ENCODE measurements around the gene DEFB115.

DNA sequence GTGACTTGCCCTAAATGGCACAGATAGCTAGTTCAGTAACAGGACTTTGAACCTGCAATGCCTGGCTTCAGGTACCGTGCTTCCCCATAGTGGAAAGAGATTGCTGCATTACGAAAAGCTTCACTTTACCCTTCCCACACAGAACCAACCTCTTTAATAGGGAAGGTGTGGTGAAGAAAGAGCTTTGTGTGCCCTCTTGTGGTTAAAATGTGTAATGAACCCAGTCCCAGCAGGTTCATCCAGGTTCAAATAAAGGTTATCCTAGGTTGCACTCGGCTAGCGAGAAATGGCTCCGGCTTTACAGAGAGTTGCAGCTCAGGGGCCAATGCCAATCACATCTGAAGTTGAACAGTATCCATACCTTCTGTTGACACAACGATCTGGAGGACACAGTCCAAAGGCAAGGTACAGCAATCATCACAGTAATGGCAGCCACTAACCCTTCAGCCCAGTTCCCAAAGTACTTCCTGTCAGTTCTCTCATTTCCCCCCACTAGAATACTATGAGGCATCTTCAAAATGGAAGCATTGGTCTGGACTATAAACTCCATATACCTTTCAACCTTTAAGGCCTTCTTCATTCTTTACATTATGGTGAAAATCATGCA is 3.0 kb downstream of the DEFB115 start:
- TF ChIP-seq ZNF41 (CRISPR knock-in tag; conservative IDR thresholded peaks at IDR 0.05), result no peak
- no peak for TF ChIP-seq POLR2A (conservative IDR thresholded peaks at IDR 0.05)
- no peak for TF ChIP-seq GABPA (tag; conservative IDR thresholded peaks at IDR 0.05; ENCODE audit: low read depth)
- no peak for TF ChIP-seq CHAMP1 (IDR thresholded peaks at IDR 0.05)
- TF ChIP-seq CBX2 (IDR thresholded peaks at IDR 0.05; ENCODE audit: insufficient read depth, low read length, poor library complexity, severe bottlenecking), result no peak
- no peak for TF ChIP-seq TARDBP (IDR thresholded peaks at IDR 0.05)
- TF ChIP-seq KDM5B (IDR thresholded peaks at IDR 0.05; ENCODE audit: insufficient replicate concordance, low read depth, low read length), result no peak
- TF ChIP-seq GATA2 (CRISPR knock-in tag; IDR thresholded peaks at IDR 0.05), result no peak
- no peak for TF ChIP-seq SRSF9 (IDR thresholded peaks at IDR 0.05; ENCODE audit: borderline replicate concordance, low read depth, low read length)
- no peak for TF ChIP-seq RBM22 (IDR thresholded peaks at IDR 0.05; ENCODE audit: low read depth, low read length, poor library complexity, severe bottlenecking)
- TF ChIP-seq SMARCA4 (IDR thresholded peaks at IDR 0.05), result no peak
- no peak for TF ChIP-seq SMARCE1 (IDR thresholded peaks at IDR 0.05)
- no peak for TF ChIP-seq JUN (IDR thresholded peaks at IDR 0.05; ENCODE audit: borderline replicate concordance, low read depth, low read length)
- no peak for TF ChIP-seq JUN (CRISPR knock-in tag; IDR thresholded peaks at IDR 0.05; ENCODE audit: borderline replicate concordance)
- no peak for TF ChIP-seq FOS (IDR thresholded peaks at IDR 0.05; ENCODE audit: extremely low read depth, insufficient read length)
